Measurements from ENCODE around the gene PKHD1.

DNA sequence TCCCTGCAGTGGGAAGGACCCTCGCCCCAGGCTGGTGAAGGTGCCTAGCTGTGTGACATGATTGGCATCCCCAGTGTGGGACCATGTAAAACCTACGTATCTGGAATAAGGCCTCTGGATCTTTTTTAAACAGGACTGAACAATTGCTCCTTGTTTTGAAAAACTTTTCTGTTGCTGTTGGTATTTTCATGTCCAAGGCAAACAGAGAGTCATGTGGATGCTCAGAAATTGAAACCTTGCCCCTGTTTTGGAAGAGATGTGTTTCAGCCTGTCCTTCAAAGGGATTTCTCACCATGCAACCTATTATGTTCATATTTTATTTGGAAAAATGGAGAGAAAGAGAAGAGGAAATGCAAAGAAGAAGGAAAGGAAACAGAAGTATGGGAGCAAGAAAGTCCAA lies 362.3 kb downstream of the PKHD1 start:
- TF ChIP-seq ARNTL (CRISPR knock-in tag; IDR thresholded peaks at IDR 0.05; ENCODE audit: borderline replicate concordance, low read depth) (no peak), ISL1 (CRISPR knock-in tag; IDR thresholded peaks at IDR 0.05) (no peak), GLIS3 (CRISPR knock-in tag; IDR thresholded peaks at IDR 0.05) (no peak), CSDC2 (CRISPR knock-in tag; IDR thresholded peaks at IDR 0.05) (no peak), ZFP30 (CRISPR knock-in tag; IDR thresholded peaks at IDR 0.05) (no peak), PPARA (CRISPR knock-in tag; IDR thresholded peaks at IDR 0.05; ENCODE audit: borderline replicate concordance) (no peak), RARB (CRISPR knock-in tag; IDR thresholded peaks at IDR 0.05) (no peak), ESRRG (CRISPR knock-in tag; IDR thresholded peaks at IDR 0.05) (no peak), PATZ1 (CRISPR knock-in tag; IDR thresholded peaks at IDR 0.05; ENCODE audit: borderline replicate concordance) (no peak), ZFP3 (CRISPR knock-in tag; IDR thresholded peaks at IDR 0.05) (no peak), SNAI2 (CRISPR knock-in tag; IDR thresholded peaks at IDR 0.05) (no peak)
- TF ChIP-seq, protein P1, sequence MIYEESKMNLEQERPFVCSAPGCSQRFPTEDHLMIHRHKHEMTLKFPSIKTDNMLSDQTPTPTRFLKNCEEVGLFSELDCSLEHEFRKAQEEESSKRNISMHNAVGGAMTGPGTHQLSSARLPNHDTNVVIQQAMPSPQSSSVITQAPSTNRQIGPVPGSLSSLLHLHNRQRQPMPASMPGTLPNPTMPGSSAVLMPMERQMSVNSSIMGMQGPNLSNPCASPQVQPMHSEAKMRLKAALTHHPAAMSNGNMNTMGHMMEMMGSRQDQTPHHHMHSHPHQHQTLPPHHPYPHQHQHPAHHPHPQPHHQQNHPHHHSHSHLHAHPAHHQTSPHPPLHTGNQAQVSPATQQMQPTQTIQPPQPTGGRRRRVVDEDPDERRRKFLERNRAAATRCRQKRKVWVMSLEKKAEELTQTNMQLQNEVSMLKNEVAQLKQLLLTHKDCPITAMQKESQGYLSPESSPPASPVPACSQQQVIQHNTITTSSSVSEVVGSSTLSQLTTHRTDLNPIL (CRISPR knock-in tag; IDR thresholded peaks at IDR 0.05; ENCODE audit: low read depth): no peak
